GM23338 (cell line): ENCODE measurements around the gene NUF2. TPM values are rescaled to one million over a fixed set of nuclear protein-coding genes. Genes with fewer than 3 reads are reported as not detected.

ENCODE experiments used
- ATAC-seq: fragments of 200-7000 bp; cut with Tn5 transposase; 3 replicates; pipeline ENCODE4 v1.9.1; 2020
- DNase-seq: peaks from one replicate; pipeline ENCODE4 v3.0.0-alpha.2; 2015; ENCODE audit warnings: low spot score
- H2AFZ ChIP-seq: fragments of 200-600 bp; sonication (generic); 2 replicates; pipeline ENCODE4 v1.8.0; 2016; ENCODE audit warnings: antibody characterized with exemption, mild to moderate bottlenecking, moderate library complexity
- H3F3A ChIP-seq: fragments of 200-600 bp; sonication (generic); replicated peaks from 2 replicates; pipeline ENCODE4 v1.8.0; 2017; ENCODE audit warnings: antibody characterized with exemption, mixed run types, low read depth
- H3K27ac ChIP-seq: fragments of 200-600 bp; sonication (generic); 2 replicates; pipeline ENCODE4 v1.6.1; 2016; ENCODE audit warnings: low read depth
- H3K27me3 ChIP-seq: fragments of 200-600 bp; sonication (generic); 2 replicates; pipeline ENCODE4 v1.8.0; 2016; ENCODE audit warnings: mild to moderate bottlenecking, mixed run types, moderate library complexity; ENCODE audit not compliant: insufficient read depth
- H3K36me3 ChIP-seq: fragments of 200-600 bp; sonication (generic); 2 replicates; pipeline ENCODE4 v1.8.0; 2016; ENCODE audit warnings: mild to moderate bottlenecking; ENCODE audit not compliant: insufficient read depth
- H3K4me1 ChIP-seq: fragments of 200-600 bp; sonication (generic); 2 replicates; pipeline ENCODE4 v1.8.0; 2016; ENCODE audit warnings: mild to moderate bottlenecking, moderate library complexity; ENCODE audit not compliant: insufficient read depth
- H3K4me2 ChIP-seq: fragments of 200-600 bp; sonication (generic); 2 replicates; pipeline ENCODE4 v1.7.1; 2017; ENCODE audit warnings: mixed run types
- H3K4me3 ChIP-seq: fragments of 200-600 bp; sonication (generic); 2 replicates; pipeline ENCODE4 v1.6.1; 2016; ENCODE audit warnings: mixed run types
- H3K79me2 ChIP-seq: fragments of 200-600 bp; sonication (generic); replicated peaks from 2 replicates; pipeline ENCODE4 v1.8.0; 2017; ENCODE audit warnings: mild to moderate bottlenecking; ENCODE audit not compliant: insufficient read depth
- H3K9me2 ChIP-seq: fragments of 200-600 bp; sonication (generic); 2 replicates; pipeline ENCODE4 v1.8.0; 2017; ENCODE audit not compliant: insufficient read depth
- H4K20me1 ChIP-seq: fragments of 200-600 bp; sonication (generic); replicated peaks from 2 replicates; pipeline ENCODE4 v1.8.0; 2017; ENCODE audit warnings: mild to moderate bottlenecking; ENCODE audit not compliant: insufficient read depth
- H3K27ac Mint-ChIP-seq: 2 replicates; pipeline ENCODE4 v1.8.0; 2020; ENCODE audit warnings: inconsistent platforms, mild to moderate bottlenecking, moderate library complexity, mixed read lengths
- H3K27me3 Mint-ChIP-seq: 3 replicates; pipeline ENCODE4 v1.8.0; 2022; ENCODE audit warnings: low read depth, mild to moderate bottlenecking, moderate library complexity, mixed read lengths, inconsistent platforms; ENCODE audit not compliant: insufficient read depth, poor library complexity
- H3K36me3 Mint-ChIP-seq: 3 replicates; pipeline ENCODE4 v1.8.0; 2021; ENCODE audit warnings: low read depth, mild to moderate bottlenecking, inconsistent platforms, moderate library complexity, mixed read lengths
- H3K4me1 Mint-ChIP-seq: 3 replicates; pipeline ENCODE4 v1.8.0; 2020; ENCODE audit warnings: mild to moderate bottlenecking, inconsistent platforms, mixed read lengths
- H3K4me3 Mint-ChIP-seq: 3 replicates; pipeline ENCODE4 v1.8.0; 2021; ENCODE audit warnings: moderate library complexity, mild to moderate bottlenecking, inconsistent platforms, mixed read lengths
- H3K9me3 Mint-ChIP-seq: 3 replicates; pipeline ENCODE4 v1.8.0; 2020; ENCODE audit warnings: moderate library complexity, mild to moderate bottlenecking, inconsistent platforms, mixed read lengths
- CREB1 ChIP-seq: fragments of 250-450 bp; sonication (Bioruptor Pico); IDR thresholded peaks from 2 replicates; pipeline ENCODE4 v1.5.0; 2020; ENCODE audit warnings: low read depth, mild to moderate bottlenecking, moderate library complexity
- CTCF ChIP-seq, 2 experiments: fragments of 200-600 bp in 1 of 2; sonication (generic) in 1 of 2; conservative IDR thresholded peaks; 2 replicates each; pipeline versions ENCODE4 v1.5.1 to v1.6.1; 2016 to 2017; ENCODE audit warnings: antibody characterized with exemption in 2 of 2, low read depth in 2 of 2, mild to moderate bottlenecking in 2 of 2, moderate library complexity in 1 of 2
- ETS1 ChIP-seq: IDR thresholded peaks from 2 replicates; pipeline ENCODE4 v1.6.1; 2016; ENCODE audit warnings: antibody characterized with exemption
- EZH2 ChIP-seq: fragments of 200-600 bp; sonication (generic); IDR thresholded peaks from one replicate; pipeline ENCODE4 v1.8.0; 2017; ENCODE audit warnings: antibody characterized with exemption, mild to moderate bottlenecking, low read depth; ENCODE audit not compliant: unreplicated experiment
- EZH2phosphoT487 ChIP-seq: fragments of 200-600 bp; sonication (generic); IDR thresholded peaks from one replicate; pipeline ENCODE4 v1.8.1; 2018; ENCODE audit warnings: antibody characterized with exemption; ENCODE audit not compliant: unreplicated experiment
- JUNB ChIP-seq: IDR thresholded peaks from one replicate; pipeline ENCODE4 v1.6.1; 2016; ENCODE audit warnings: antibody characterized with exemption; ENCODE audit not compliant: unreplicated experiment
- NANOG ChIP-seq: IDR thresholded peaks from 2 replicates; pipeline ENCODE4 v1.6.1; 2016; ENCODE audit warnings: antibody characterized with exemption, borderline replicate concordance
- POLR2AphosphoS5 ChIP-seq: IDR thresholded peaks from 2 replicates; pipeline ENCODE4 v1.6.1; 2016; ENCODE audit warnings: antibody characterized with exemption, low read depth
- REST ChIP-seq: IDR thresholded peaks from one replicate; pipeline ENCODE4 v1.6.1; 2018; ENCODE audit warnings: antibody characterized with exemption; ENCODE audit not compliant: unreplicated experiment
- STAT1 ChIP-seq: IDR thresholded peaks from one replicate; pipeline ENCODE4 v1.6.1; 2016; ENCODE audit warnings: antibody characterized with exemption; ENCODE audit not compliant: unreplicated experiment
- ZNF114 ChIP-seq: fragments of 250-450 bp; sonication (Bioruptor Pico); IDR thresholded peaks from 2 replicates; pipeline ENCODE4 v1.5.0; 2020; ENCODE audit warnings: mild to moderate bottlenecking, moderate library complexity
- ZNF331 ChIP-seq: fragments of 250-450 bp; sonication (Bioruptor Pico); IDR thresholded peaks from 2 replicates; pipeline ENCODE4 v1.5.0; 2020; ENCODE audit warnings: low read depth, mild to moderate bottlenecking, moderate library complexity
- ZNF462 ChIP-seq: fragments of 250-450 bp; sonication (Bioruptor Pico); IDR thresholded peaks from 2 replicates; pipeline ENCODE4 v1.5.0; 2020; ENCODE audit warnings: mild to moderate bottlenecking, moderate library complexity
- polyA plus RNA-seq: library from polyadenylated mRNA; unstranded; fragments of >200 nt; fragmentation: Nextera tagmentation; extraction: Ambion mirVana; gene quantifications from 2 replicates; pipeline ENCODE4 v1.2.1, GENCODE V29; 2016
- total RNA-seq: library from RNA; depleted of rRNA; stranded (reverse); fragments of >200 nt; shearing (Covaris generic); gene quantifications from 2 replicates; pipeline ENCODE4 v1.2.3, GENCODE V29; 2014

Gene NUF2
- total and polyA plus RNA-seq, 2 experiments from 2014 or later = 21.7 to 51.4 TPM

- peaks cover 30% of the 10 kb centered on the region for H3K36me3 Mint-ChIP-seq
- H3K9me2 ChIP-seq = no peaks in the 10 kb centered on the region
- H3K4me1 Mint-ChIP-seq = no peaks in the 10 kb centered on the region
- DNase-seq (no peak), ATAC-seq (no peak)
- TF ChIP-seq EZH2 = no peak
- TF ChIP-seq STAT1 = no peak
- no peak for TF ChIP-seq ZNF331 (CRISPR knock-in tag)
- no peak for TF ChIP-seq ETS1
- no peak for TF ChIP-seq ZNF114 (CRISPR knock-in tag)
- no peak for TF ChIP-seq NANOG
- no peak for TF ChIP-seq JUNB
- TF ChIP-seq CREB1 (CRISPR knock-in tag) = no peak
- TF ChIP-seq ZNF462 (CRISPR knock-in tag) = no peak
- TF ChIP-seq POLR2AphosphoS5 = no peak
- TF ChIP-seq EZH2phosphoT487 = no peak
- no peak for TF ChIP-seq CTCF (conservative IDR thresholded peaks at IDR 0.05; ENCODE audit: low read depth in 2 of 2)
- no peak for TF ChIP-seq REST
- no peak overlapping the region for H3K4me3 Mint-ChIP-seq
- no peaks in the 10 kb centered on the region for H3K27me3 ChIP-seq
- no peaks in the 10 kb centered on the region for H3K27me3 Mint-ChIP-seq
- H3K4me2 ChIP-seq = no peak overlapping the region
- no peaks in the 10 kb centered on the region for H3K79me2 ChIP-seq
- H3K4me1 ChIP-seq = no peaks in the 10 kb centered on the region
- H2AFZ ChIP-seq = no peak overlapping the region
- H3K9me3 Mint-ChIP-seq = no peaks in the 10 kb centered on the region
- no peaks in the 10 kb centered on the region for H3F3A ChIP-seq
- no peak overlapping the region for H3K4me3 ChIP-seq
- no peak overlapping the region for H3K27ac ChIP-seq
- no peaks in the 10 kb centered on the region for H4K20me1 ChIP-seq
- peaks cover 20% of the 10 kb centered on the region for H3K36me3 ChIP-seq
- H3K27ac Mint-ChIP-seq = no peak overlapping the region
Measured at GRCh38 chr1:163351912-163352311, 30.2 kb downstream of the NUF2 start.
